Left ventricle myocardium superior (tissue), 1 donor: Measurements from ENCODE around the gene TMED6. TPM values are rescaled to one million over a fixed set of nuclear protein-coding genes. Genes with fewer than 3 reads are reported as not detected.

ENCODE experiments used
- ATAC-seq: fragments of 200-7000 bp; cut with Tn5 transposase; one replicate; pipeline ENCODE4 v1.9.1; 2020; ENCODE audit warnings: mild to moderate bottlenecking, moderate library complexity
- DNase-seq: peaks from one replicate; pipeline ENCODE4 v3.0.0-alpha.2; 2020
- intact Hi-C: fragments of 100-400 bp; cut with micrococcal nuclease; formaldehyde crosslinking; loops from one replicate; pipeline ENCODE4 v1.11.0; 2022
- long read RNA-seq: library from polyadenylated mRNA; unstranded; transcript quantifications from one replicate; pipeline ENCODE4 v2.0.0, GENCODE V29; 2021
- total RNA-seq: library from RNA; stranded (reverse); fragmentation: NEBNext Ultra II Directional; extraction: Animal tissue kit (Norgen Biotek cat#: 25700); gene quantifications from one replicate; pipeline ENCODE4 v1.2.1, GENCODE V29; 2021
- donor health status: DM: no; HTN: yes; CAD: no; lungs with severe emphysema.

Gene TMED6
- not detected for total RNA-seq
- long read RNA-seq = 0 reads

GRCh38 chr16:69351309-69352027 lies at the start of gene TMED6:
Gene TMED6 (minus strand): TSS chr16:69351786. CDS start chr16:69351753, 33 bp downstream.
- DNase-seq = no peak
- ATAC-seq = no peak
- intact Hi-C loops = no loop called here

GRCh38 chr16:69399361-69399760 lies 47.8 kb upstream of the TMED6 start:
- intact Hi-C loops = loop anchor here (10.0 kb wide), 1 partner anchor 165 kb away; the partner anchor contains the start of gene NFAT5
- ATAC-seq = no peak
- no peak for DNase-seq

- intact Hi-C loops = loop anchor here (10.0 kb wide), 1 partner anchor 167 kb away; the partner anchor contains the start of gene NFAT5
- ATAC-seq = peak; percentile 86
- no peak for DNase-seq
Observed at GRCh38 chr16:69397821-69398521, 46.4 kb upstream of the TMED6 start.

- intact Hi-C loops = loop anchor here (10.0 kb wide), 1 partner anchor 168 kb away; the partner anchor contains the start of gene NFAT5
- no peak for DNase-seq
- peak; percentile 46 for ATAC-seq
Observed at GRCh38 chr16:69396187-69397061, 44.8 kb upstream of the TMED6 start.

GRCh38 chr16:69395859-69396186 lies 44.2 kb upstream of the TMED6 start:
- no peak for DNase-seq
- no peak for ATAC-seq
- intact Hi-C loops = loop anchor here (10.0 kb wide), 1 partner anchor 169 kb away; the partner anchor contains the start of gene NFAT5

- ATAC-seq (peak; percentile 49), DNase-seq (no peak)
- intact Hi-C loops = loop anchor here (10.0 kb wide), 1 partner anchor 171 kb away; the partner anchor contains the start of gene NFAT5
Observed at GRCh38 chr16:69393898-69394849, 42.6 kb upstream of the TMED6 start.

GRCh38 chr16:69386596-69386995 lies 35.0 kb upstream of the TMED6 start:
- intact Hi-C loops = no loop called here
- ATAC-seq (no peak), DNase-seq (no peak)

- intact Hi-C loops = no loop called here
- DNase-seq = no peak
- ATAC-seq = no peak
Observed at GRCh38 chr16:69384974-69385373, 33.4 kb upstream of the TMED6 start.

GRCh38 chr16:69382421-69382820 lies 30.8 kb upstream of the TMED6 start:
- no peak for DNase-seq
- ATAC-seq = no peak
- intact Hi-C loops = no loop called here

- ATAC-seq = no peak
- intact Hi-C loops = no loop called here
- no peak for DNase-seq
Observed at GRCh38 chr16:69381231-69381630, 29.6 kb upstream of the TMED6 start.

GRCh38 chr16:69378760-69379159 lies 27.2 kb upstream of the TMED6 start:
- no peak for DNase-seq
- intact Hi-C loops = no loop called here
- no peak for ATAC-seq

- ATAC-seq (no peak), DNase-seq (no peak)
- intact Hi-C loops = no loop called here
Observed at GRCh38 chr16:69378036-69378435, 26.4 kb upstream of the TMED6 start.

- DNase-seq (no peak), ATAC-seq (no peak)
- intact Hi-C loops = no loop called here
Observed at GRCh38 chr16:69376393-69377059, 24.9 kb upstream of the TMED6 start.

GRCh38 chr16:69373019-69373418 lies 21.4 kb upstream of the TMED6 start:
- DNase-seq (no peak), ATAC-seq (no peak)
- intact Hi-C loops = no loop called here

GRCh38 chr16:69371564-69371963 lies 20.0 kb upstream of the TMED6 start:
- intact Hi-C loops = no loop called here
- DNase-seq (no peak), ATAC-seq (no peak)

- intact Hi-C loops = no loop called here
- DNase-seq = no peak
- no peak for ATAC-seq
Observed at GRCh38 chr16:69368866-69369265, 17.3 kb upstream of the TMED6 start.

- ATAC-seq (no peak), DNase-seq (no peak)
- intact Hi-C loops = no loop called here
Observed at GRCh38 chr16:69367980-69368379, 16.4 kb upstream of the TMED6 start.

GRCh38 chr16:69366431-69366830 lies 14.8 kb upstream of the TMED6 start:
- DNase-seq (no peak), ATAC-seq (no peak)
- intact Hi-C loops = no loop called here
